ENCODE results near the gene DYNC1I1. TPM values are rescaled to one million over a fixed set of nuclear protein-coding genes. Genes with fewer than 3 reads are reported as not detected.

The DYNC1I1 gene
- polyA plus RNA-seq, 1 of the 3 experiments (the other 2 are of a cell fraction): 0.05 TPM

- no peaks in the 10 kb centered on the region for H3K27me3 ChIP-seq (ENCODE audit: insufficient read depth)
- no peak for DNase-seq
- peaks cover 0 to 9% of the 10 kb centered on the region in 2 experiments; a peak in 2 of 4 replicates for H3K4me1 ChIP-seq (ENCODE audit: control insufficient read depth in 1 of 2, insufficient read depth in 2 of 2, low read depth in 1 of 2, low read length in 1 of 2)
- H3K9me3 ChIP-seq: no peaks in the 10 kb centered on the region
- TF ChIP-seq REST (IDR thresholded peaks at IDR 0.05; ENCODE audit: low read depth, low read length): no peak
- no peak for TF ChIP-seq MXI1 (IDR thresholded peaks at IDR 0.05; ENCODE audit: low read depth, low read length)
- TF ChIP-seq EP300 (IDR thresholded peaks at IDR 0.05; ENCODE audit: borderline replicate concordance in 1 of 2, low read depth in 1 of 2, low read length in 1 of 2): no peak
- no peak overlapping the region for H3K4me2 ChIP-seq
- no peaks in the 10 kb centered on the region for H3K9me2 ChIP-seq
- no peaks in the 10 kb centered on the region for H3F3A ChIP-seq (replicated peaks; ENCODE audit: insufficient read depth)
- no peak overlapping the region for H3K9ac ChIP-seq
- H3K4me3 ChIP-seq (ENCODE audit: low read depth in 2 of 2, low read length in 1 of 2): no peak overlapping the region
- no peaks in the 10 kb centered on the region for H4K20me1 ChIP-seq (ENCODE audit: insufficient read depth)
- no peak overlapping the region for H3K27ac ChIP-seq (ENCODE audit: low read depth in 2 of 2, low read length in 1 of 2)
- H3K36me3 ChIP-seq (replicated peaks in 1 of 2; ENCODE audit: control insufficient read depth in 1 of 2, insufficient read depth in 2 of 2, low read length in 1 of 2): no peaks in the 10 kb centered on the region
- no peak overlapping the region for H2AFZ ChIP-seq (ENCODE audit: low read depth)
- no peaks in the 10 kb centered on the region for H3K79me2 ChIP-seq (ENCODE audit: insufficient read depth)
- ChIA-PET POLR2A (no interaction called here), CTCF (interaction anchor here (1.0 to 3.0 kb wide), 7 partner anchors 9 to 1101 kb away, joined by 3 to 42 read pairs (median 5); no protein-coding TSS in a partner anchor)
These were observed 153.6 kb downstream of the DYNC1I1 start for GRCh38 chr7:95925971-95926370.

- no peaks in the 10 kb centered on the region for H3F3A ChIP-seq (replicated peaks; ENCODE audit: insufficient read depth)
- H3K36me3 ChIP-seq (replicated peaks in 1 of 2; ENCODE audit: control insufficient read depth in 1 of 2, insufficient read depth in 2 of 2, low read length in 1 of 2): no peaks in the 10 kb centered on the region
- ChIA-PET CTCF (interaction anchor here (1.0 to 2.2 kb wide), 4 partner anchors 8 to 1100 kb away, joined by 3 to 20 read pairs (median 7); no protein-coding TSS in a partner anchor), POLR2A (no interaction called here)
- H3K27me3 ChIP-seq (ENCODE audit: insufficient read depth): no peaks in the 10 kb centered on the region
- 35% methylated on average over 5 of the region's 5 CpGs for WGBS (ENCODE audit: low lambda C conversion rate)
- no peak overlapping the region for H3K27ac ChIP-seq (ENCODE audit: low read depth in 2 of 2, low read length in 1 of 2)
- H2AFZ ChIP-seq (ENCODE audit: low read depth): no peak overlapping the region
- H4K20me1 ChIP-seq (ENCODE audit: insufficient read depth): no peaks in the 10 kb centered on the region
- peak; percentile 36 for DNase-seq
- H3K9me2 ChIP-seq: no peaks in the 10 kb centered on the region
- TF ChIP-seq SMC3 (IDR thresholded peaks at IDR 0.05; ENCODE audit: low read depth, low read length): no peak
- no peak for TF ChIP-seq YY1 (IDR thresholded peaks at IDR 0.05; ENCODE audit: low read depth)
- TF ChIP-seq GABPA (IDR thresholded peaks at IDR 0.05; ENCODE audit: low read depth): no peak
- peak in 1 of 2 experiments; percentile 29; a peak in 1 of 4 replicates for TF ChIP-seq EP300 (IDR thresholded peaks at IDR 0.05; ENCODE audit: borderline replicate concordance in 1 of 2, low read depth in 1 of 2, low read length in 1 of 2)
- no peak overlapping the region for H3K4me3 ChIP-seq (ENCODE audit: low read depth in 2 of 2, low read length in 1 of 2)
- no peaks in the 10 kb centered on the region for H3K9me3 ChIP-seq
- H3K4me2 ChIP-seq: no peak overlapping the region
- no peaks in the 10 kb centered on the region for H3K79me2 ChIP-seq (ENCODE audit: insufficient read depth)
- peaks cover 0 to 9% of the 10 kb centered on the region in 2 experiments; a peak in 2 of 4 replicates for H3K4me1 ChIP-seq (ENCODE audit: control insufficient read depth in 1 of 2, insufficient read depth in 2 of 2, low read depth in 1 of 2, low read length in 1 of 2)
- no peak overlapping the region for H3K9ac ChIP-seq
These were observed 155.4 kb downstream of the DYNC1I1 start for GRCh38 chr7:95927756-95928155.

GRCh38 chr7:95929710-95930280 is 157.4 kb downstream of the DYNC1I1 start:
- peaks cover 0 to 9% of the 10 kb centered on the region in 2 experiments; a peak in 2 of 4 replicates for H3K4me1 ChIP-seq (ENCODE audit: control insufficient read depth in 1 of 2, insufficient read depth in 2 of 2, low read depth in 1 of 2, low read length in 1 of 2)
- no peak overlapping the region for H3K4me3 ChIP-seq (ENCODE audit: low read depth in 2 of 2, low read length in 1 of 2)
- no peak overlapping the region for H2AFZ ChIP-seq (ENCODE audit: low read depth)
- 12% methylated on average over 1 of the region's 1 CpG for WGBS (ENCODE audit: low lambda C conversion rate)
- no peak for TF ChIP-seq RXRA (IDR thresholded peaks at IDR 0.05; ENCODE audit: borderline replicate concordance, low read depth)
- TF ChIP-seq RFX5 (IDR thresholded peaks at IDR 0.05; ENCODE audit: low read length): no peak
- no peak for TF ChIP-seq RCOR1 (IDR thresholded peaks at IDR 0.05; ENCODE audit: low read length)
- no peak for TF ChIP-seq TEAD4 (IDR thresholded peaks at IDR 0.05; ENCODE audit: borderline replicate concordance, insufficient read depth)
- no peak for TF ChIP-seq CTCF (IDR thresholded peaks at IDR 0.05)
- no peaks in the 10 kb centered on the region for H3K9me2 ChIP-seq
- no peak overlapping the region for H3K9ac ChIP-seq
- no peaks in the 10 kb centered on the region for H3K36me3 ChIP-seq (replicated peaks in 1 of 2; ENCODE audit: control insufficient read depth in 1 of 2, insufficient read depth in 2 of 2, low read length in 1 of 2)
- CTCF ChIA-PET: interaction anchor here (0.8 to 1.3 kb wide), 6 partner anchors 11 to 1136 kb away, joined by 3 to 6 read pairs (median 3); no protein-coding TSS in a partner anchor
- POLR2A ChIA-PET: no interaction called here
- no peaks in the 10 kb centered on the region for H3F3A ChIP-seq (replicated peaks; ENCODE audit: insufficient read depth)
- no peaks in the 10 kb centered on the region for H3K79me2 ChIP-seq (ENCODE audit: insufficient read depth)
- H3K4me2 ChIP-seq: no peak overlapping the region
- DNase-seq: no peak
- no peaks in the 10 kb centered on the region for H3K27me3 ChIP-seq (ENCODE audit: insufficient read depth)
- H3K27ac ChIP-seq (ENCODE audit: low read depth in 2 of 2, low read length in 1 of 2): no peak overlapping the region
- H3K9me3 ChIP-seq: no peaks in the 10 kb centered on the region
- no peaks in the 10 kb centered on the region for H4K20me1 ChIP-seq (ENCODE audit: insufficient read depth)
